Effector memory CD8-positive, alpha-beta T cell (primary cell): Measurements from ENCODE around the gene MAEA.
"Not testable (repeated sequence)": the region's sequence is repeated elsewhere in the genome, so short reads cannot be mapped to it uniquely, and the experiment has no call there.

Experiments
- ATAC-seq: fragments of 150-1000 bp; cut with Tn5 transposase; replicated peaks from 2 replicates; pipeline ENCODE4 v1.10.0; 2021; ENCODE audit warnings: mild to moderate bottlenecking, moderate library complexity
- DNase-seq, 3 experiments: peaks; one replicate each; pipeline ENCODE4 v3.0.0; 2021
- H3K27ac Mint-ChIP-seq, 2 donors: one replicate each; pipeline ENCODE4 v1.8.0; 2022; ENCODE audit warnings: mild to moderate bottlenecking in 2 of 2, mixed read lengths in 2 of 2, moderate library complexity in 2 of 2
- H3K27me3 Mint-ChIP-seq, 2 donors: one replicate each; pipeline ENCODE4 v1.8.0; 2022; ENCODE audit warnings: mixed read lengths in 2 of 2
- H3K36me3 Mint-ChIP-seq: one replicate; pipeline ENCODE4 v1.8.0; 2022; ENCODE audit warnings: mild to moderate bottlenecking, moderate library complexity, mixed read lengths; ENCODE audit not compliant: insufficient read depth
- H3K4me1 Mint-ChIP-seq, 2 donors: one replicate each; pipeline ENCODE4 v1.8.0; 2022; ENCODE audit warnings: low read depth in 2 of 2, mixed read lengths in 2 of 2
- H3K4me3 Mint-ChIP-seq, 2 donors: one replicate each; pipeline ENCODE4 v1.8.0; 2022; ENCODE audit warnings: mild to moderate bottlenecking in 2 of 2, mixed read lengths in 2 of 2, moderate library complexity in 2 of 2
- H3K9me3 Mint-ChIP-seq, 2 donors: one replicate each; pipeline ENCODE4 v1.8.0; 2022; ENCODE audit warnings: mixed read lengths in 2 of 2

MAEA gene

DNA sequence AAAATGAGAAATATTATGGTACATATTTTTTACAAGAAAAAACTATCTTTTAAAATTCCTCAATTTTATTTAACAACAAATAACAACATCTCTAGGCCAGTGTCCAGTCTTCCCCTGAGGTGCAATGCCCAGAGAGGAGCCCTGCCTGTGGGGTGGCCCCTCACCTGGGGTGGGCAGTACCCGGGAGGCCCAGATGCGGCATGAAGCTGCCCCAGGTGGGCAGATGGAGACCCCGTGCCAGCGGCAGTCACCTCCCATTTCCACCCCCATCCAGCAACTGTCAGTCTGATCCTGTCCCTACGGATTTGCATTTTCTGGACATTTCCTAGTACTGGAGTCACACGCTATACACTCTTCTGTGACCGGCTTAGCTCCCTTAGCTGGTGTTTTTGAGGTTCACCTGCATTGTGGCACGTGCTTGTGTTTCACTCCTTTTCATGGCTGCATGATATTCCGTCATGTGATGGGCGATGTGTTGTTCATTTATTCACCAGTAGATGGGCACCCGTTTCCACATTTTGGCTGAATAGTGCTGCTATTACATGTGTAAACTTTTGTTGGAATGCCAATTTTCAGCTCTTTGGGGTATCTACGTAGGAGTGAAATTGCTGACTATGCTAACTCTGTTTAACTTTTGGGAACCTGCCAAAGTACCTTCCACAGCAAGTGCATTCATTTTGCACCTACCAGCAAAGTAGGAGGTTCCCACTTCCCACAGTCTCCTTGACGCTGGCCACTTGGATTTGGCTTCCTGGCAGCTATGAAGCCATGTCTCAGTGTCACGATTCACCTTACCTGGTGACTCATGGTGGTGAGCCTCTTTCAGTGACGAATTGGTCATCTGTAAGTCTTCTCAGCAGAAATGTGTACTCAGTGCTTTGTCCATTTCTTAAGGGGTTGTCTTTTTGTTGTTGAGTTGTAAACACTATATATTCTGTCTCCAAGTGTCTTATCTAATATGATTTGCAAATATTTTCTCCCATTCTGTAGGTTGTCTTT is 11.7 kb upstream of the MAEA start:
- Mint-ChIP-seq H3K9me3 (no peaks in the 10 kb centered on the region), H3K27ac (no peak overlapping the region), H3K36me3 (no peaks in the 10 kb centered on the region), H3K4me1 (no peaks in the 10 kb centered on the region), H3K27me3 (peaks cover 6 to 16% of the 10 kb centered on the region in 2 donors), H3K4me3 (no peak overlapping the region)
- ATAC-seq = no peak
- no peak for DNase-seq

DNA sequence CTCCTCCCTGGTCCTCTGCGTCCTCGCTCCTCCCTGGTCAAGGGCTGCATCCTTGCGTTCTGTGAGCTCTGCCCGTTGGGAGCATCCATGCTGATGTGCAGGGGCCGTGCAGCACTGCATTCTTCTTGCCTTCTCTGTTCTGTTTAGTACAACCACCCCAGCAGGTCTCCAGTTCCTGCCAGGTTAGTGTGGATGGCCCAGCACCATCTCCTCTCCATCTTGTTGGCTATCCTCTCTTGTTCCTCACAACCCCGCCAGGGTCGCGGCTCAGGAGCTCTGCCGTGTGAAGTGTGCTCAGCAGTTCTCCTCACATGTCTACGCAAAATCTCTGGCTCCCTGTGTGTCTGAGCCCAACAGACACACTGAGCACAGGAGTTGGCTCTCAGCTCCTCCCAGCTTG is 10.4 kb upstream of the MAEA start:
- ATAC-seq = no peak
- Mint-ChIP-seq H3K4me1 (no peaks in the 10 kb centered on the region), H3K36me3 (no peaks in the 10 kb centered on the region), H3K9me3 (no peaks in the 10 kb centered on the region), H3K4me3 (no peak overlapping the region), H3K27ac (no peak overlapping the region), H3K27me3 (peaks cover 6 to 16% of the 10 kb centered on the region in 2 donors)
- no peak for DNase-seq

DNA sequence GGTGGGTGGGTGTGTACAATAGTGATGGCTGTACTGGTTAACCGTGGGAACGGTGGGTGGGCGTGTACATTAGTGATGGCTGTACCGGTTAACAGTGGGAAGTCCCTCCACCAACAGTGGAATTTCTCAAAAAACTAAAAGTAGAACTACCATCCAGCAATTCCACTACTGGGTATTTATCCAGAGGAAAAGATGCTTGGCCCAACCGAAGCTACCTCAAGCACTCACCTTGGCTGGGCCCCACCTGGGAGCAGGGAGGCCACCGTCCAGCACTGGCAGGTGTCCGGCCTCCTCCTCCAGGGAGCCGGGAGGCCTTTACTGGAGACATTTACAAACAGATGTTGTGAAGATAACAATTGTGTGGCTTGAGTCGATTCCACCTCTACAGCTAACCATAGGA is 6.0 kb upstream of the MAEA start:
- DNase-seq (no peak), ATAC-seq (no peak)
- H3K9me3 Mint-ChIP-seq = no peaks in the 10 kb centered on the region
- peaks cover 6 to 16% of the 10 kb centered on the region in 2 donors for H3K27me3 Mint-ChIP-seq
- H3K27ac Mint-ChIP-seq = no peak overlapping the region
- H3K36me3 Mint-ChIP-seq = no peaks in the 10 kb centered on the region
- no peak overlapping the region for H3K4me3 Mint-ChIP-seq
- no peaks in the 10 kb centered on the region for H3K4me1 Mint-ChIP-seq

DNA sequence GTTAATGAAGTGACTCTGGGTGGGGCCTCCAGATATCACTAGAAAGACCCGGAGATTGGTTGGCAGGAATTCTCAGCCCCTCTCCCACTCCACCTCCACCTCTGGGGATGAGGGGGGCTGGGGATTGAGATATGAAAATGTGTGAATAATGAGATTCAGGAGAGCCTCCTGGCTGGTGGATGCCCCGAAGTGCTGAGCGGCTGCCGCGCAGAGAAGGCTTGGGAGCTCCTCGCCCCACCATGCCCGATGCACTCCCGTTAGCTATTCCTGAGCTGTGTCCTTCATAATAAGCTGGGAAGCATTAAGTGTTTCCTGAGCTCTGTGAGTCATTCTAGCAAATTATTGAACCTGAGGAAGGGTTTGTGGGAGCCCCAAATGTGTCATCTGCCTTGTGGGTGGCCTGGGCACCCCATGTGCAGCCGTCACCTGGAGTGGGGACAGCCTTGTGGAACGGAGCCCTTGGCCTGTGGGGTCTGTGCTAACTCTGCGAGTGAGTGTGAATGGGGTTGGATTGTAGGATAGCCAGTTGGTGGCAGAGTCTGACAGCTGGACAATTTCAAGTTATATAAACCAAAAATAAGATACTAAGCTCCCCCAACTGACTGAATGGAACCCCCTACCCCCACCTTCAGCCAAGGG is 4.4 kb upstream of the MAEA start:
- H3K4me1 Mint-ChIP-seq = peaks cover under 1 to 3% of the 10 kb centered on the region in 2 donors
- DNase-seq (no peak), ATAC-seq (no peak)
- no peak overlapping the region for H3K27ac Mint-ChIP-seq
- no peak overlapping the region for H3K4me3 Mint-ChIP-seq
- peaks cover 6 to 9% of the 10 kb centered on the region in 2 donors for H3K27me3 Mint-ChIP-seq
- no peaks in the 10 kb centered on the region for H3K9me3 Mint-ChIP-seq
- H3K36me3 Mint-ChIP-seq = peaks cover 4% of the 10 kb centered on the region

DNA sequence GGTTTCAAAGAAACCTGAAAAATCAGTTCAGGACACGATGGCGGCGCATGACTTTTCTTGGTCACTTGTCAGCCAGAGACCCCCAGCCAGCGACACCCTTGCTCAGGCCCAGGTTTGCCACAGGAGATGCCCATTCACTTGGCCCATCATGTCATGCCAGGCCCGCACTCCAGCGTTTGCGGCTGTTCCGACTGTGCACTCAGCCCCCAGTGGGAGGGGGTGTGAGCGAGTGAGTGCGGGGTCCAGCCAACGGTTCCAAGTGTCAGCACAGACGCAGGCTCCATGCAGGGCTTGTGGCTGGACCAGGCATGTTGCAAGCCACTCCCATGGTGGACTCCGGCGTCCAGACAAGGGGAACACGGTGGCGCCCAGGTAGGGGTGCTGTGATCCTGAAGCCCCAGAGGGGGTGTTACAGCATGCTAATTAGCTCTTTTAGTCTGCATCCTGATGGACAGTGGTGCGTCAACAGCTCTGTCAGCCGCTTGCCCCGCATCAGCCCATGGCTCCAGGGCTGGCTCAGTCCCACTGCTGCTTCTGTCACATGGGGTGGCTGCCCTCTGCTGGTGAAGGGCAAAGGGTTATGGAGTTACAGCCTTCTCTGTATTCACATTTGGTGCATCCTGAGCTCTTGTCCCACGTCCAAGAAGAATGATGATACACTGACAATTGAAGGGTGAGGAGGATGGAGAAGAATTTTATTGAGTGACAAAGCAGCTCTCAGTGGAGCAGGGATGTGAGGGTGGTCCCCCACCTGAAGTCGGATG is 3.7 kb upstream of the MAEA start:
- H3K9me3 Mint-ChIP-seq = no peaks in the 10 kb centered on the region
- H3K27ac Mint-ChIP-seq = no peak overlapping the region
- peaks cover 8 to 10% of the 10 kb centered on the region in 2 donors for H3K4me1 Mint-ChIP-seq
- ATAC-seq (no peak), DNase-seq (peak in 2 of 3 experiments; percentile 29 to 38)
- H3K27me3 Mint-ChIP-seq = peaks cover 6 to 9% of the 10 kb centered on the region in 2 donors
- peaks cover 4% of the 10 kb centered on the region for H3K36me3 Mint-ChIP-seq
- no peak overlapping the region for H3K4me3 Mint-ChIP-seq

DNA sequence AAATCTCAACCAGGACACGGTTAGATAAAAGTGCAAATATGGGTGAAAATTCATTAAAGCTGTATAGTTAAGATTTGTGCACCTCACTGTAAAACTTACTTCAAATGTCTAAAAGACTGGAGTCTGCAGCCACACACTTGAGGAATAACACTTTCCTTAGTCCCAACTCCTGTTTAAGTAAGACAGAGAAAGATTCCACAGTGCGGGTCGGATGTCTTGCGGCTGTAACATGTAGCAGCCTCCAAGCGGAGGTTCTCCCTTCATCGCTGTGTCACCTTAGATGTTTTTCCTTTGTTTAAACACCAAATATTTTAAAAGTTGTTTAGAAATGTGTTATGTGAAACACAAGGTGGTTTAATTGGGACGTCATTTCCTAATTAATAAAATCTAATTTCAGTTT is 905 bp upstream of the MAEA start:
- peaks cover 31% of the 10 kb centered on the region in 2 donors for H3K4me1 Mint-ChIP-seq
- no peaks in the 10 kb centered on the region for H3K27me3 Mint-ChIP-seq
- H3K36me3 Mint-ChIP-seq = peaks cover 14% of the 10 kb centered on the region

DNA sequence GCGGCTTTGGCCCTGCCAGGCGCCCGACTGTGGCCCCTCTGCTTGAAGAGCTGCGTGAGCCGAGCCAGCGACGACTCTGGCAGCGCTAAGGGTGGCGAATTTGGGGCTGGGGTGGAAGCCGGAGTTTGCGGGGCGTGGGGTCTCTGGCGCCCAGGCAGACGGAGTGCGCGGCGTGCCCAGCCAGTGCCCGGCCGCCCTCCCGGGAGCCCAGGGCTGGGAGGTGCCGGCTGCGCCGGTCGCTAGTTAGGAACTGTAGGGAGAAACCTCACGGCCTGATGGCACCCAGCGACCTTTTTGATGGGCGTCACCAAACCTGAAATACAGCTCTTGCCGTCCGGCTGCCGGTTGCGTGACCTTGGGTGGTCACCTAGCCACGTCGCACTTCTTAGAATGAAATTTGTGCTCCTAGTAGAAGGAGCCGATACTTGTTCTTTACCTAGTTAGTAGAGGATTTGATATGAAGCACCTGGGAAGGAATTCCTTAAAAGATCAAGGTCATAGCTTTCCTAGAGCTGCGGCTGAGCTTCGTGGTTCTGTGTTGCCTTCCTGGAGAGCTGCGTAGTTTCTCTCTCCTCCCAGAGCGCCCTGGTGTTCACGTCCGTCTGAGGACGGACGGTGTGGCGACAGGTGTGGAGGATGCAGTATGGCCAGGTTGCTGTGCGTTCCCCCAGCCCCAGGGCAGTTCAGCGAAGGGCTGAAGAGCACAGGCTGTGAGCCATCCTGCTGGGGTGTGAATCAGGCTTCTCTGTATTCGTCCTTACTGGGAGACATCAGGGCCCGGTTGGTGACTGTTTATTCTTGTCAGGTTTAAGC is 680 bp downstream of the MAEA start:
- H3K36me3 Mint-ChIP-seq = peaks cover 16% of the 10 kb centered on the region
- H3K4me1 Mint-ChIP-seq = peaks cover 32 to 41% of the 10 kb centered on the region in 2 donors
- DNase-seq (no peak), ATAC-seq (no peak)
- H3K27me3 Mint-ChIP-seq = no peaks in the 10 kb centered on the region
- peak overlapping the region; percentile 93 for H3K4me3 Mint-ChIP-seq
- H3K27ac Mint-ChIP-seq = peak overlapping the region; percentile 94 to 95
- no peaks in the 10 kb centered on the region for H3K9me3 Mint-ChIP-seq

More for the DNA sequence above, 905 bp upstream of the MAEA start:
- DNase-seq (no peak), ATAC-seq (no peak)
- H3K27ac Mint-ChIP-seq = peak overlapping the region; percentile 94 to 95
- no peaks in the 10 kb centered on the region for H3K9me3 Mint-ChIP-seq
- H3K4me3 Mint-ChIP-seq = peak overlapping the region; percentile 93

DNA sequence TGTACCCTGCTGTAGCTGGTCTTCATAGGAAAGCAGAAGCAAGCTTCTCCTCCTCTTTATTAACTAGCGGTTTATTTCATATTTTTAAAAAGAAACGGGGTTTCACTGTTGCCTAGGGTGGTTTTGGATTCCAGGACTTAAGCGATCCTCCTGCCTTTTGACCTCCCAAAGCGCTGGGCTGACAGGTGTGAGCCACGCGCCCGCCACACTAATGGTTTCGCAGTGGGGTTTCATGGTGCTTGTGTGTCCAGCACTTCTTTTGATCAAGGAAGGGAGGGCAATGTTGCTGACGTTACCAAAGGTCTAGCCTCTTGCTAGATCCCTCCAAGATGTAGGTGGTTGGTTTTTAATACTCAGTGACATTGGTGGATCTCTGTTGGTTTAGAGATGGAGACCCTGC is 1.4 kb downstream of the MAEA start:
- Mint-ChIP-seq H3K4me1 (peaks cover 32 to 41% of the 10 kb centered on the region in 2 donors), H3K27ac (peak overlapping the region; percentile 94 to 95), H3K27me3 (no peaks in the 10 kb centered on the region), H3K9me3 (no peaks in the 10 kb centered on the region), H3K36me3 (peaks cover 18% of the 10 kb centered on the region), H3K4me3 (peak overlapping the region; percentile 93)
- ATAC-seq = no peak
- DNase-seq = no peak

DNA sequence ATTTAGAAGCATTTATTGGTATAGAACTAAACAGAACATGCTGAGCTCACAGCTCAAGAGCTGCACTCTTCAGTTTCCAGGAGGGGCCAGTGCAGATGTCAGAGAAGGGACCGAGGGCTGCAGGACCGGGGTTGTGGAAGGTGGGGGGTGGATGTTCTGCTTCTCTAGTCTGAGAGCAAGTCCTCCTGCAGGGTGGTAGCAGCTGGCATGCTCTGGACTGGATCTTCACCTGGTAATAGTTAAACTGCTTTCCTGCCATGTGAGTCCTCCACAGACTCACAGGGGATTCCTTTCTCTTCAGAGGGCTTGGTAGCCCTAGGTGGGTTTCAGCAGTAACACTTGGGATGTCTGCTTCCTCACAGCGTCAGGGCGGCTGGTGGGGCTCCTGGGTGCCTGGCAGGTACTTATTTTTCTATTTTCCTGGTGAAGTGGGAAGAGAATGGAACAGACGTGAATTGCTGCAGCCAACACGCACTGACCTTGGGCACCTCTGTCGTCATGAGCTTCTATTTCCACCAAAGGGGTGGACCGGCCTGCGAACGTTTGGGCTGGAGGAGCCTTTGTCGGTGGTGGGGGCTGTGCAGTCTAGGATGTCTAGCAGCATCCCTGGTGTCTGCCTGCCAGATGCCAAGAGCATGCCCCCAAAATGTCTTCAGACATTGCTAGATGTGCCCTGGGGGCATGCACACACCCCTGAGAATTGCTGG is 2.5 kb downstream of the MAEA start:
- H3K27ac Mint-ChIP-seq = peak overlapping the region; percentile 94 to 95
- H3K27me3 Mint-ChIP-seq = no peaks in the 10 kb centered on the region
- no peak for DNase-seq
- ATAC-seq = no peak
- peaks cover 18% of the 10 kb centered on the region for H3K36me3 Mint-ChIP-seq
- H3K9me3 Mint-ChIP-seq = no peaks in the 10 kb centered on the region
- H3K4me3 Mint-ChIP-seq = peak overlapping the region; percentile 93
- peaks cover 40 to 49% of the 10 kb centered on the region in 2 donors for H3K4me1 Mint-ChIP-seq

DNA sequence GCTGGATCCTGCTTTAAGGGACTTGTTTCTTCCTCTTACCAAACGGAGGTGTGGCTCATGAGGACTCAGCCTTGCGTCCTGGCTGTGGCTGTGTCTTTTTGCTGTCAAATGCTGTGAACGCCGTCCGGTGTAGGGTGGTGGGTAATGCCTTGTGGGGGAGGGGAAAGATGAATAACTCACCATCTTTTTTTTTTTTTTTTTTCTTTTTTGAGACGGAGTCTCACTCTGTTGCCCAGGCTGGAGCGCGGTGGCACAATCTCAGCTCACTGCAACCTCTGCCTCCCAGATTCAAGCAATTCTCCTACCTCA is 3.0 kb downstream of the MAEA start:
- H3K27ac Mint-ChIP-seq = peak overlapping the region; percentile 94 to 95
- H3K4me1 Mint-ChIP-seq = peaks cover 45 to 54% of the 10 kb centered on the region in 2 donors
- H3K9me3 Mint-ChIP-seq, H3K27me3 Mint-ChIP-seq, ATAC-seq, DNase-seq: not testable (repeated sequence)
- H3K36me3 Mint-ChIP-seq = peaks cover 23% of the 10 kb centered on the region
- H3K4me3 Mint-ChIP-seq = peak overlapping the region; percentile 93

DNA sequence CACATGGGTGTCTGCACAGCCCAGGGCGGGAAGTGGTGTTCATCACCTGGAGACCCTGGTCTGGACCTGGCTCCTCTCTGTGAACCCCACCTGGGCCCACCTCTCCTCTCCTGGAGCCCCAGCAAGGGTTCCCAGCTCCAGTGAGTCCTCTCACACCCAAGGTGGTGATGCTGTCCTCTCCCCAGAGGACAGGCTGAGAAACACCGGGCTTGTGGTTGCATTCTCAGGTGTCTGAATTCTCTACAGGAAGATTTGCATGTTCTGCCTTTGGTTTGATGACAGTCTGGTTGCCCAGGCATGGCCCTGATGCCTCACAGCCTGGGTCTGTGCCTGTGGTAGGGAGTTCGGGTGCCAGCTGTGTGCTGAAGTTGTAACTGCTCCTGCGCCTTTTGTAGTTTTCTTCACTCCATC is 3.8 kb downstream of the MAEA start:
- Mint-ChIP-seq H3K4me1 (peaks cover 54 to 63% of the 10 kb centered on the region in 2 donors), H3K4me3 (peak overlapping the region in 1 of 2 donors; percentile 37), H3K27ac (peak overlapping the region in 1 of 2 donors; percentile 78), H3K27me3 (no peaks in the 10 kb centered on the region), H3K36me3 (peaks cover 30% of the 10 kb centered on the region), H3K9me3 (no peaks in the 10 kb centered on the region)
- ATAC-seq (no peak), DNase-seq (no peak)

DNA sequence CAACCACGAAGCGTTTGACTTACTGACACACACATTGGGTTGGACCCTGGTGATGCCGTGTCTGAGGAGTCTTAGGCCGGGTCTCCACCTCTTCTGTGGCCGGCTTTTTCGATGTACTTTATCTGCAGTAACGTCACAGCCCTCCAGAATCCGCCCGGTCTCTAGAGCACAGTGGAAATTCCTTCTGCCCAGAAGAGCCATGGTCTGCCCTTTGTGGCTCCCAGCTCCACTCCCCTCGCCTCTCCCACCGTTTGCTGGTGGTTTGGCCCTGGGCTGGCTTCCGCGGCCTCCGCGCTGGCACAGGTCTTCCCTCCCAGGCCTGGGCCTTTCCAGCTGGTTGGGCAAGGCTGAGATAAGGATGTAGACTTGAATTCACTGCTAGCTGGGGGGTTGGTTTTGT is 4.3 kb downstream of the MAEA start:
- ATAC-seq (no peak), DNase-seq (no peak)
- Mint-ChIP-seq H3K36me3 (peaks cover 35% of the 10 kb centered on the region), H3K4me1 (peaks cover 55 to 63% of the 10 kb centered on the region in 2 donors), H3K9me3 (no peaks in the 10 kb centered on the region), H3K27ac (peak overlapping the region in 1 of 2 donors; percentile 78), H3K27me3 (no peaks in the 10 kb centered on the region), H3K4me3 (peak overlapping the region in 1 of 2 donors; percentile 37)
